Progenitor cell of endocrine pancreas (in vitro differentiated cells): ENCODE measurements around the gene NELFB. TPM values are rescaled to one million over a fixed set of nuclear protein-coding genes. Genes with fewer than 3 reads are reported as not detected.

Experiments used
- DNase-seq: peaks from one replicate; pipeline ENCODE4 v3.0.0; 2021; ENCODE audit warnings: low spot score; ENCODE audit not compliant: unreplicated experiment
- H3K27ac Mint-ChIP-seq: 2 replicates; pipeline ENCODE4 v1.8.0; 2021; ENCODE audit warnings: mild to moderate bottlenecking, moderate library complexity, mixed read lengths
- H3K27me3 Mint-ChIP-seq: 2 replicates; pipeline ENCODE4 v1.8.0; 2021; ENCODE audit warnings: mixed read lengths
- H3K36me3 Mint-ChIP-seq: 2 replicates; pipeline ENCODE4 v1.8.0; 2022; ENCODE audit warnings: mixed read lengths; ENCODE audit not compliant: insufficient read depth
- H3K4me1 Mint-ChIP-seq: 2 replicates; pipeline ENCODE4 v1.8.0; 2021; ENCODE audit warnings: low read depth, mixed read lengths
- H3K4me3 Mint-ChIP-seq: 2 replicates; pipeline ENCODE4 v1.8.0; 2021; ENCODE audit warnings: low read depth, mild to moderate bottlenecking, moderate library complexity, mixed read lengths
- H3K9me3 Mint-ChIP-seq: 2 replicates; pipeline ENCODE4 v1.8.0; 2021; ENCODE audit warnings: low read depth, mixed read lengths
- CTCF ChIP-seq: fragments of 200-600 bp; sonication (generic); IDR thresholded peaks from one replicate; pipeline ENCODE4 v1.5.0; 2021; ENCODE audit warnings: antibody characterized with exemption, mild to moderate bottlenecking; ENCODE audit not compliant: unreplicated experiment
- total RNA-seq: library from RNA; stranded (reverse); gene quantifications from 2 replicates; pipeline ENCODE4 v1.2.1, GENCODE V29; 2021

Gene NELFB
- total RNA-seq, 1 donor from 2014 or later, result 62.3 TPM

GRCh38 chr9:137317718-137318511 lies 62.8 kb downstream of the NELFB start:
- Mint-ChIP-seq H3K9me3 (no peaks in the 10 kb centered on the region), H3K36me3 (no peaks in the 10 kb centered on the region), H3K27ac (no peak overlapping the region), H3K4me1 (peaks cover 7% of the 10 kb centered on the region), H3K4me3 (no peak overlapping the region), H3K27me3 (no peaks in the 10 kb centered on the region)
- no peak for TF ChIP-seq CTCF
- no peak for DNase-seq

GRCh38 chr9:137318602-137319001 lies 63.5 kb downstream of the NELFB start:
- DNase-seq, result no peak
- TF ChIP-seq CTCF, result no peak

GRCh38 chr9:137319011-137319738 lies 64.0 kb downstream of the NELFB start:
- Mint-ChIP-seq H3K9me3 (no peaks in the 10 kb centered on the region), H3K4me3 (no peak overlapping the region), H3K27ac (no peak overlapping the region), H3K36me3 (no peaks in the 10 kb centered on the region), H3K27me3 (no peaks in the 10 kb centered on the region), H3K4me1 (peaks cover 2% of the 10 kb centered on the region)
- DNase-seq, result peak; percentile 36
- TF ChIP-seq CTCF, result peak; percentile 49

More at GRCh38 chr9:137318602-137319001, 63.5 kb downstream of the NELFB start:
- no peak overlapping the region for H3K4me3 Mint-ChIP-seq
- no peak overlapping the region for H3K27ac Mint-ChIP-seq
- peaks cover 5% of the 10 kb centered on the region for H3K4me1 Mint-ChIP-seq
- H3K9me3 Mint-ChIP-seq, result no peaks in the 10 kb centered on the region
- H3K36me3 Mint-ChIP-seq, result no peaks in the 10 kb centered on the region
- no peaks in the 10 kb centered on the region for H3K27me3 Mint-ChIP-seq

- TF ChIP-seq CTCF, result no peak
- Mint-ChIP-seq H3K4me3 (no peak overlapping the region), H3K27ac (no peak overlapping the region), H3K27me3 (no peaks in the 10 kb centered on the region), H3K9me3 (no peaks in the 10 kb centered on the region), H3K4me1 (peaks cover 1% of the 10 kb centered on the region), H3K36me3 (peaks cover under 1% of the 10 kb centered on the region)
- no peak for DNase-seq
Observed at GRCh38 chr9:137319739-137320551, 64.8 kb downstream of the NELFB start.
